T1000 (cell line): ENCODE measurements around the gene COG7.
"Not testable (repeated sequence)": the region's sequence is repeated elsewhere in the genome, so short reads cannot be mapped to it uniquely, and the experiment has no call there.

Experiments
- DNase-seq: peaks from one replicate; lab custom pipeline; 2025; ENCODE audit warnings: mixed read lengths; lab: John Stamatoyannopoulos, UW

COG7 gene

GRCh38 chr16:23384878-23385277, 68.1 kb downstream of the COG7 start:
- no peak for DNase-seq

- DNase-seq: no peak
Observed at GRCh38 chr16:23383881-23384280, 69.1 kb downstream of the COG7 start.

GRCh38 chr16:23382279-23382678, 70.7 kb downstream of the COG7 start:
- no peak for DNase-seq

GRCh38 chr16:23381702-23382101, 71.3 kb downstream of the COG7 start:
- DNase-seq: not testable (repeated sequence)

GRCh38 chr16:23380501-23380951, 72.5 kb downstream of the COG7 start:
- no peak for DNase-seq

GRCh38 chr16:23379707-23380106, 73.3 kb downstream of the COG7 start:
- DNase-seq: no peak

- no peak for DNase-seq
Observed at GRCh38 chr16:23378921-23379320, 74.1 kb downstream of the COG7 start.

- no peak for DNase-seq
Observed at GRCh38 chr16:23378256-23378655, 74.7 kb downstream of the COG7 start.

GRCh38 chr16:23377071-23377931, 75.7 kb downstream of the COG7 start:
- no peak for DNase-seq

- no peak for DNase-seq
Observed at GRCh38 chr16:23375643-23376042, 77.3 kb downstream of the COG7 start.

GRCh38 chr16:23374721-23375510, 78.1 kb downstream of the COG7 start:
- DNase-seq: no peak

- no peak for DNase-seq
Observed at GRCh38 chr16:23373436-23374219, 79.4 kb downstream of the COG7 start.

GRCh38 chr16:23371368-23371767, 81.6 kb downstream of the COG7 start:
- no peak for DNase-seq

- DNase-seq: no peak
Observed at GRCh38 chr16:23369416-23369815, 83.6 kb downstream of the COG7 start.

- DNase-seq: no peak
Observed at GRCh38 chr16:23368469-23368868, 84.5 kb downstream of the COG7 start.

- DNase-seq: no peak
Observed at GRCh38 chr16:23367988-23368387, 85.0 kb downstream of the COG7 start.

GRCh38 chr16:23367564-23367963, 85.4 kb downstream of the COG7 start:
- no peak for DNase-seq

- not testable (repeated sequence) for DNase-seq
Observed at GRCh38 chr16:23366341-23366740, 86.6 kb downstream of the COG7 start.

- DNase-seq: no peak
Observed at GRCh38 chr16:23365602-23366240, 87.3 kb downstream of the COG7 start.

GRCh38 chr16:23362460-23363317, 90.3 kb downstream of the COG7 start:
- DNase-seq: no peak
